HG03432 (cell line): ENCODE measurements around the gene PDE8A.

Experiments
- ATAC-seq: cut with Tn5 transposase; IDR thresholded peaks from one replicate; pipeline ENCODE4 v1.9.1; 2021; ENCODE audit warnings: mild to moderate bottlenecking, moderate library complexity; ENCODE audit not compliant: unreplicated experiment

Gene PDE8A

DNA sequence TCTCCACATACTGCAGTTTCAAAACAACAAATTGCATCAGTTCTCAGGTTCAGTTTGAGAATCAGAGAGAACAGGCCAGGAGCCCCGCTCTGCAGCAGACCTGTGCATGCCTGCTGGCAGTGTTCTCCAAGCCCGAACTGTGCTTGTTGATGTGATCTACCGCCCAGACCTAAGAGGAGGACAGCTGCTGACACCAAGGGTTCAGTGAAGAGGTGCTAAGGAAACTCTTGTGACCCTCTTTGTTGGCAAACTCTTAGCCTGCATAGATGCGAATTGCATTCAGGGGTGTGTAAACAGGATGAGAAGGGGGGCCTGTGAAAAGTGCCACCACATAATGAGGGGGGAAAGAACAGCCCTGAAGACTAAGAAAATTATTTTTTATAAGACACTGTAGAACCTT, 89.8 kb downstream of the PDE8A start:
- ATAC-seq = no peak

DNA sequence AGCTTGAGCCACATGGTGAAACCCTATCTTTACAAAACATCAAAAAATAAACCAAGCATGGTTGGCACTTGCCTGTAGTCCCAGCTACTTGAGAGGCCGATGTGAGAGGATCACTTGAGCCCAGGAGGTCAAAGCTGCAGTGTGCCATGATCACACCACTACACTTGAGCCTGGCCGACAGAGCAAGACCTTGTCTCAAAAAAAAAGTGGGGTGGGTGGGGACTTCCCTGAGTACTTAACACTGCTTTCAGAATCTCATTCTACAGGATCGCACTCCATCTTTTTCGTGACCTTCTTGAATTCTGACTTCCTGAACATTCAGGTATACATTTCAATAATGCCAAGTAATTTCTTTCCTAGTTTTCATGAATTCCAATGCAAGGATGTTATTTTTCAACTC, 91.3 kb downstream of the PDE8A start:
- no peak for ATAC-seq

- peak; percentile 89 for ATAC-seq
Measured at GRCh38 chr15:85073556-85074194, 92.0 kb downstream of the PDE8A start.

- ATAC-seq = no peak
Measured at GRCh38 chr15:85086855-85087254, 105.2 kb downstream of the PDE8A start.

DNA sequence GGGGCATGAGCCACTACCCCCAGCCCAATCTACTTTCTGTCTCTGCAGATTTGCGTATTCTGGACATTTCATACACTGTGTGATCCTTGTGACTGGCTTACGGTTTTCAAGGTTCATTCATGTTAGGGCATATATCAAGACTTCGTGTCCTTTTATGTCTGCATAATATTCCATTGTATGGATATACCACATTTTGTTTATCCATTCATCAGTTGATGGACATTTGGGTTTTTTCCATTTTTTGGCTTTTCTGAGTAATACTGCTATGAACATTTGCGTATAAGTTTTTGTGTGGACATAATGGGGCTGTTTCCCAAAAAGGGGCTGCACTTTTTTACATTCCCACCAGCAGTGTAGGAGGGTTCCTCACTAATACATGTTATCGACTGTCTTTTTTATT, 106.6 kb downstream of the PDE8A start:
- ATAC-seq = no peak

GRCh38 chr15:85089929-85090597, 108.4 kb downstream of the PDE8A start:
- no peak for ATAC-seq

GRCh38 chr15:85091990-85092389, 110.3 kb downstream of the PDE8A start:
- no peak for ATAC-seq

DNA sequence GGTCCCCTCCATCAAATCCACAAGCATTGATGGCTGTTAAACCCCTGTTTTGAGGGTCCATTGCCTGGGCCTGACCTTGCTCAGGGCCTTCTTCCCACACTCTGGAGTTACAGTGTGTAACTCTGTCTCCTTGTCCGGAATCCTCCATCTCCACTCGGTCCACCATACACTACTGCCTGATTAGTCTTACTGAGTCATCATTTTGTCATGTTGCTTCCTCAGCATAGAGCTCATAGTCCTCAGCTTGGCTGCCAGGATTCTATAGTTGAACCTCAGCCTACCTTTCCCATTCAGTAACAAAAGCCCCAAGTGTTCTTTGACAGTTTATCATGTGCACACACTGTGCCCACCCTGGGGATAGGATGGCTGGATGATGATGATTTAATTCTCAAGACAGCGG, 113.0 kb downstream of the PDE8A start:
- ATAC-seq = no peak

DNA sequence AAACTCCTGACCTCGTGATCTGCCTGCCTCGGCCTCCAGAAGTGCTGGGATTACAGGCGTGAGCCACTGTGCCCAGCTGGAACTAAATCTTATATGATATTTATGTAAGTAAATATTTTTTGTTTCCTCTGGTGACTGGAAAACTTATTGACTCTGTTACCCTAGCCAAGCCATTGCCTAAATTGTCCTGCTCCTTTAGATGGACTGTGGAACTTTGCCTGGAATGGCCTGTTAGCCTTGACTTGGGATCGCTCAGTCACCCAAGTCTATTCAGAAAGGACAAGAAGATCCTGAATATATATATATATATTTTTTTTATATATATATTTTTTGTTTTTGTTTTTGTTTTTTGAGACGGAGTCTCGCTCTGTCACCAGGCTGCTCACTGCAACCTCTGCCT, 113.9 kb downstream of the PDE8A start:
- ATAC-seq = no peak

DNA sequence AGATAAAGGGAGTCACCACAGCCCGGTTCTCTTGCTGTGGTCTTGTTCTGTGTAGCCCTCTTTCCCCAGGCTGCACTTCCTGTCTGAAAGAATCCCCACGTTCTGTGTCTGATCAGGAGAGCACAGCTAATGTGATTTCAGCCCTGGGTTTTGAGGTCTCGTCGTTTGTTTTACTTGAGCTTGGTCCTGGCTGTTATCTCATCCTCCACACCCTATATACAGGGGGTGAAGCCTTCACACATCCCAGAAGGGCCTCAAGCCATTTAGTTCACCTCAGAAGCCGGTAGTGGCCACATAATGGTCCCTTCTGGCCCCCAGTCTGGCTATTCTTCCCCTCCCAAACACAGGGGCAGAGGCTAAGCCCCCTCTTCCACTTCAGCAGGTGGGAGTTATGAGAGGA, 115.6 kb downstream of the PDE8A start:
- no peak for ATAC-seq

GRCh38 chr15:85097725-85098124, 116.1 kb downstream of the PDE8A start:
- no peak for ATAC-seq

GRCh38 chr15:85099195-85099803, 117.6 kb downstream of the PDE8A start:
- no peak for ATAC-seq

DNA sequence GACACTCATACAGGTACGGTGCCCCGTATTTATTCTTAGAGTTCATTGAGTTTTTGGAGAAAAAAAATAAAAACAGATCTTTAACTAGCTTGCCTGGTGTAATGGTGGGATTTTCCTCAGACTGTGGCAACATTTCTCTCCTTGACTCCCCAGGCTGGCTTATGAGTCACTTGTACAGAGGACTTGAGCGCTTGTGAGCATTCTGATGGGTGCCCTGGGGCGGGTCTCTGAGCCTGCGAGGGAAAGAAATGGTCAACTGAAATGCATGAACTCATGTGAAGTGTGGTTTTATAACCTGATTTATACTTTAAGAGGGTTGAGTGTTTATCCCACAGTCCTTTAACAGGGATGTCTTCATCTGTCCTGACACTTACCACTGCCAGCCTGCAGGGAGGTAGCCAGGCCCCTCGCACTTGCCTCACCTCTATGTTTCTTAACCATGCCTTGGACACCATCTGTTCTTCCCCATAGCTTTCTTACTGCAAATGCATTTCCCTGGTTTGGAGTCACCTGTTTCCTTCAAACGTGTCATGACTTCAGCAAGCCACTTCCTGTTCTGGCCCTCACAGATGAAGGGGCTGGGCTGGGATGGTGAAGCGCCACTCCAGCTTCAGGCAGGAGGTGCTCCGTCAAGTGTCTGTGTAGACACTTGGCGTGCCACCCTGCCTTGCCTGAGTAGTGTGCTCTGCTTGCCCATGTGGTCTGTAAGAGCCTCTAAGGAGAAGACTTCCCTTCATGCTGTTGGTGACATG, 118.7 kb downstream of the PDE8A start:
- no peak for ATAC-seq

DNA sequence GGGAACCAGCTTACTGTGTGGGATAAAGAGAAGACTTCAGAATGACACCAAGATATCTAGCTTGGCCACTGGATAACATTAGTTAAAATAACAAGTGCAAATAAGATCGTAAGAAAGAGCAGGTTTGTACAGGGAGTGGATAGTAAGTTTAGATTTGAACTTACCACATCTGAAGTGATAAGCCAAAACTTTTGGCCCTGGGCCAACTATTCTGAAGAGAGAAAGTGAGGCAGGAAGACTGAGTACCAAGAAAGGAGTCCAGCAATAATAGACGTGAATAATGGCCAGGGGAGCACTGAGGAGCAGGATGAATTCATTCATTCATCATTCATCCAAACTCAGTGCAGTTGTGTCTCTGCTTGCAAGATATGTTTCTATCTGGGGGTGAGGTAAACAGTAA, 122.9 kb downstream of the PDE8A start:
- no peak for ATAC-seq

DNA sequence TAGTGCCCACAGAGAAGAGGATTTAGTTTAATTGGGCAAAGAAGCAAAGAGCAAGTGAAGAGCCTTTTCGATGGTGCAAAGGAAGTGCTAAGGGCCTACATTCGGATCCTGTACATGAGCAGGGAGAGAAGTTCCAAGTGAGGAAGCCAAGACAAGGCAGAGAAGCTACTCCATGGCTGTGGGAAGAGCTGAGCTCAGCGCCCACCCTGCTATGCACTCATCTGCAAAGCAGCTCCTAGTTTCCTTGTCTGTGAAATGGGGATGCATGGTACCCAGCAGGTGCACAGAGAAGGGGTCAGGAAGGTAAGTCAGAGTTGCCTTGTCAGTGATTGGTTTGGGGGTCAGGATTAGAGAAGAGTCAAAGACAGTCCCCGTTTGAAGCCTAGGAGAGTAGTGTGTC, 126.5 kb downstream of the PDE8A start:
- ATAC-seq = no peak

- no peak for ATAC-seq
Measured at GRCh38 chr15:85109333-85109732, 127.7 kb downstream of the PDE8A start.

- no peak for ATAC-seq
Measured at GRCh38 chr15:85112997-85113396, 131.3 kb downstream of the PDE8A start.

DNA sequence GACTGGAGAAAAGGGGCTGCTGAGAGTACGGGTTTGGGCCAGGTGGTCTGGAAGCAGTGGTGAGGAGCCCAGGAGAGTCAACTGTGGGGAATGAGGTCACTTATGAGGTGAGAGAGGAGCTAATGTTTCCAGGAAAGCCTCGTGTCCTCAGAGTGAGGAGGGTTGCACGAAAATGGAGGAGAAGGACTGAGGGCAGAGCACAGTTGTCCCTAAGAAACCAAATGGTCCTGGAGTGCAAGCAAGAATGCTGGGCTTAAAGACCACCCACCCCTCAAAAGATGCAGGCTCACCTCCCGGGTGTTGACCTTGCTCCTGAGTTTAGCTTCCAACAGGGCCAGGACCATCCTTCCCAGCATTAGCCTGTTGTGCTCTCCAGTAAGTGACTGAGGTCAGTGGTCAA, 133.2 kb downstream of the PDE8A start:
- ATAC-seq = no peak

GRCh38 chr15:85116066-85116465, 134.4 kb downstream of the PDE8A start:
- ATAC-seq = no peak

DNA sequence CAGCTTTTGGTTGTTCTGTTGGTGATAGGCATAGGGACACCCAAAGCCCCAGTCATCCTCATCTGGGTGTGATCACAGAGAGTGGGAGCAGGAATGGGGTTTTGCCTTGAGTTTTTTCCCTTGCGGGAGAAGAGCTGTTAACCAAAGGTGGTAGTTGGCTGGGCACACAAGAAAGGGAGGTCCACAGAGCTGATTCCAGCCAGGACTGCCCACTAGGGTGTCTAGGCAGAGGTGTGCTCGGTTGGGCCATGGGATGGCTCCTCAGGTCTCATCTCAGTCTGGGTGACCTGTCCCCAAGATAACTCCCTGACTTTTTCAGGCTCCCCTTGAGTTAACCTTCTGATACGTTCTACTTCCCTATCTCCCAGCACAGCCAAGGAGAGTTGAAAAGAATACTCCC, 134.8 kb downstream of the PDE8A start:
- no peak for ATAC-seq

- no peak for ATAC-seq
Measured at GRCh38 chr15:85116925-85117646, 135.4 kb downstream of the PDE8A start.
